GM08714 (cell line): Measurements from ENCODE around the gene TCF15.

Experiments used
- H3K4me3 ChIP-seq: fragments of 200-500 bp; sonication (Bioruptor generic); 2 replicates; pipeline ENCODE4 v1.5.1; 2014; ENCODE audit warnings: mild to moderate bottlenecking, low read length, inconsistent platforms
- ZNF274 ChIP-seq: IDR thresholded peaks from 2 replicates; pipeline ENCODE4 v1.6.1; 2012; ENCODE audit warnings: mild to moderate bottlenecking, low read depth, low read length

The TCF15 gene

DNA sequence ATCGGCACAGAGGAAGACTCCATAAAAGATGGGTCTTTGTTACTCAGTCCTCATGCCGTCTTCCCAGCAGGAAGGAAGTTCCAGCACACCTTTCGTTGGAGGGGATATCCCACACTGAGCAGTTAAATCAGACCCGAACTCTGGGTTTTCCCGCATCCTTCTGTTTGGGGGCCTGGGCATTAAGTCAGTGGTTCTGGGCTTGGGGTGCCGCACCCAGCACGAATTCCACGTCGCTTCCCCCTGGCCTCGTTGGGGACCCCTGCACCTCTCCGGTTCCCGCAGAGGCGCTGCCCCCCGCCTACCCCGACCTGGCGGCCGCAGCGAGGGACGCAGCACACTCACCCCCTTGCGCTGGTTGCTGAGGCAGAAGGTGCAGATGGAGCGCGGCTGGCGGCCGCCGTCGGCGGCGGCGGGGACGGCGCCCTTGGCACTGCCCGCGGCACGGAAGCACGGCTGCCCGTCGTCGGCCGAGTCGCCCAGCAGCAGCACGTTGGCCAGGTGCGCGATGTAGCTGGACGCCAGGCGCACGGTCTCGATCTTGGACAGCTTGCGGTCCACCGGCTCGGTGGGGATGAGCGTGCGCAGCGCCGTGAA, 641 bp downstream of the TCF15 start:
- H3K4me3 ChIP-seq, result no peak overlapping the region
- no peak for TF ChIP-seq ZNF274

GRCh38 chr20:608970-609369, 1.1 kb downstream of the TCF15 start:
- no peak overlapping the region for H3K4me3 ChIP-seq
- TF ChIP-seq ZNF274, result no peak

DNA sequence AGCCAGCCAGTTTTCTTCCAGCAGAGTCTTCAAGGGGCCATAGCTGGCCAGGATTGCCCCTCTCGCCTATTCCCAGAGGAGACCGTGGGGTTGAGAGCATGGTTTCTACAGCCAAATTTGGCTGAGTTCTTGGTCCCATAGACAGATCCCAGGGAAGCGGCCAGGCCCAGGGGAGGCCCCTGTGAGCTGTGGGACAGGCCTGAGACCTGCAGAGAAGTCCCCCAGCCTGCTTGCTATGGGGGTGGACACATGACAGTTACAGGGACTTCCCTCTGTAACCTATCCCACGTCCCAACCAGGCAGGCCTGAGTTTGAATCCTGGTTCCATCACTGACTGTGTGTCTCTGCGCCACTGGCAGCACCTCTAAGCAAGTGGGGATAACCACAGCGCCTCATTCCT, 2.6 kb downstream of the TCF15 start:
- no peak overlapping the region for H3K4me3 ChIP-seq
- no peak for TF ChIP-seq ZNF274

GRCh38 chr20:605237-605636, 4.9 kb downstream of the TCF15 start:
- no peak for TF ChIP-seq ZNF274
- H3K4me3 ChIP-seq, result no peak overlapping the region

- H3K4me3 ChIP-seq, result no peak overlapping the region
- no peak for TF ChIP-seq ZNF274
Measured at GRCh38 chr20:603116-603640, 6.9 kb downstream of the TCF15 start.

DNA sequence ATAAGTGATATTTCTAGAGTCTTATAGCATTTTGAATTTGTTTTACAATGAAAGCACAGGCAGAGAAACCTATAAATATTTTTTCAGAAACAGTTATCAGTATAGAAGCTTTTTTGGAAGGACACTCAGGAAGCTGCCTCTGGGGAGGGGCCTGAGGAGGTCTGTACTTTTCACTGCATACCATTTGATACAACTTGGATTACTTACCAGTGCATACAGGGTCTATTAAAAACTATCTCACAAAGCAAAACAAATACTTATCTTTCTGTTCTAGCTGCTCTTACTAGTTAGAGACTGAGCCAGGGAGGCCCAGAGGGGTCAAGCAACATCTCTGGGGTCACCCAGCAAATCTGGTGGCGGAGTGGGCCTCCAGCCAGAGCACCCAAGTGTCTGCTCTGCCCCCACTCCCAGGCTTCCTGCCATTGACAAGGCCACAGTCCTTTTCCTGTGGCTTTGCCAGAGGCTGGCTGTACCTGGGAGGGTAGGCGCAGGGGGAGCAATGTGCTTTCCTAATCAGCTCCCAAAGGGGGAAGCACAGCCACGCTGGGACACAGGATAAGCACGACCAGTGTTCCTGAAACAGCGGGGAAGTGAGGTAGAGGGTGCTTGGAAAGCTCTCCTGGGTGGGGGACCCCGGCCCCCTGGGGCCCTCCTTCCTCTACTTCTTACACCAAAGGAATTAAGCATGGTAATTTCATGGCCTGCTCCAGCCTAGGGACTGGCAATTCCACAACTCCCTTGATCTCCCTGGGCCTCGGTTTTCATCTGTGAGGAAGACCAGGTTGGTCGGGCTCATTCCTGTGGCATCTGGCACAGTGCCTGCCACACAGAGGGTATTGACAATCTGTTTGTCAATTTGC, 7.8 kb downstream of the TCF15 start:
- no peak overlapping the region for H3K4me3 ChIP-seq
- no peak for TF ChIP-seq ZNF274

GRCh38 chr20:600736-601135, 9.4 kb downstream of the TCF15 start:
- TF ChIP-seq ZNF274, result no peak
- no peak overlapping the region for H3K4me3 ChIP-seq

- no peak for TF ChIP-seq ZNF274
- no peak overlapping the region for H3K4me3 ChIP-seq
Measured at GRCh38 chr20:600141-600540, 10.0 kb downstream of the TCF15 start.

GRCh38 chr20:598133-598850, 11.8 kb downstream of the TCF15 start:
- TF ChIP-seq ZNF274, result no peak

DNA sequence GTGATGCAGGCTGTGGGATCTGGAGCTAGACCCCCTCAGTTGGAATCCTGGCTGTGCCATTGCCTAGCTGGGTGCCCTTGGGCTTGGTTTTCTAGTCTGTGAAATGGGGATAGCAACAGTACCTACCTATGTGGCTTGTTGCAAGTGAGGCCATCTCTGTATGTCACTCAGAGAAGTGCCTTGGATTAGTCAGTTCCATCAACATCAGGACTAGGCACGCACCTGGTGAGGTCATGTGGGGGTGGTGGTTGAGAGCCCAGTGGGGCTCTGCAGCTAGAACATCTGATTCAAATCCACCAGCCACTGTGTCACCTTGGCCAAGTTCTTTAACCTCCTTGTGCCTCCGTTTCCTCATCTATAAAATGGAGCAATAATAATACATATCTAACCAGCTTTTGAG, 12.5 kb downstream of the TCF15 start:
- TF ChIP-seq ZNF274, result no peak
- H3K4me3 ChIP-seq, result no peak overlapping the region

More at GRCh38 chr20:598133-598850, 11.8 kb downstream of the TCF15 start:
- no peak overlapping the region for H3K4me3 ChIP-seq

- H3K4me3 ChIP-seq, result no peak overlapping the region
- no peak for TF ChIP-seq ZNF274
Measured at GRCh38 chr20:595330-596308, 14.5 kb downstream of the TCF15 start.

GRCh38 chr20:592506-592905, 17.6 kb downstream of the TCF15 start:
- no peak overlapping the region for H3K4me3 ChIP-seq

GRCh38 chr20:591941-592340, 18.2 kb downstream of the TCF15 start:
- H3K4me3 ChIP-seq, result no peak overlapping the region
- no peak for TF ChIP-seq ZNF274

More at GRCh38 chr20:592506-592905, 17.6 kb downstream of the TCF15 start:
- no peak for TF ChIP-seq ZNF274
